Measurements from ENCODE around the gene MGA.
"Not testable (repeated sequence)": the region's sequence is repeated elsewhere in the genome, so short reads cannot be mapped to it uniquely, and the experiment has no call there.

The MGA gene

GRCh38 chr15:41727143-41727542 is 66.9 kb downstream of the MGA start:
- no peak for DNase-seq

DNA sequence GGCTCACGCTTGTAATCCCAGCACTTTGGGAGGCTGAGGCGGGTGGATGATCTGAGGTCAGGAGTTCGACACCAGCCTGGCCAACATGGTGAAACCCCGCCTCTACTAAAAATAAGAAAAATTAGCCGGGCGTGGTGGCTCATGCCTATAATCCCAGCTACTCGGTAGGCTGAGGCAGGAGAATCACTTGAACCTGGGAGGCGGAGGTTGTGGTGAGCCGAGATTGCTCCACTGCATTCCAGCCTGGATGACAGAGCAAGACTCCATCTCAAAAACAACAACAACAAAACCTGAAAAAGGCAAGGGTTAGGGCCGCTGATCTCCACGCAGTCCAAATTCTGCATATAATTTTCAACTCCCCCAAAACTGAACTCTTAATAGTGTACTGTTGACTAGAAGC is 67.9 kb downstream of the MGA start:
- DNase-seq: not testable (repeated sequence)

DNA sequence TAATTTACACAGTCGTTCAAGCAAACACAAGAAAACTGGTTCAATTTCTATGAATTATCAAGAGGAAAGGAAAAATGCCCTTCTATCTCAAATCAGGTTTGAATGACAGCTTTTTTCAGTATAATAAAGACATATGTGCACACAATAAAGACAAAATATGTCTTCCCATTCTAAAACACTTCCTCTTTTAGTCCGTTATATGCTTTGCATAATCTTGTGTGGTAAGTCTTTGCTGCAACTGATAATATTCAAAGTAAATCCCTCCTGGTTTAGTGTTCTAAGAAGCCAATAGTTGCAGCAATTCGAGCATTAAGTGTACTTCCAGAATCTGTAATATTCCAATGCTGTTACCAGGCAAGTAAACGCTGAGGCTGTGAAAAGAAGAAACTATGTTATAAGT is 70.3 kb downstream of the MGA start:
- DNase-seq: no peak

DNA sequence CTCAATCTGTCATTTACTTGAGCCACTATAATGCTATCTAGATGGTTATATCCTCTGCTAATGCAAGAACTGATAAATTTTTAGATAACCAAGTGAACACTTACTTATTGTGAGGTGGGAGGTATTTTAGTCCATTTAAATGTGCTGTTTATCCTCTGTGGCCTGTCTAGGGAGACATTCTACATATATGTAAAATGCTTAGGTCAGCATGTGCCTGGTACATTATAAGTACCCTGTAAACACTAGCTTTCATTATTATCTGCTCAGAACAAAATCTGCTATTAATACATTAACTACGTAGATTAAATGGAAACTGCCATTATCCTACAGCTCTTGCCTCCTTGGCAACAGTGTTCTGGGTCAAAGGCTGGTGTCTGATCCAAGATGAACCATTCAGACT is 72.3 kb downstream of the MGA start:
- DNase-seq: no peak

- no peak for DNase-seq
Observed at GRCh38 chr15:41734079-41734478, 73.9 kb downstream of the MGA start.

- DNase-seq: no peak
Observed at GRCh38 chr15:41735046-41735445, 74.8 kb downstream of the MGA start.

GRCh38 chr15:41735492-41735891 is 75.3 kb downstream of the MGA start:
- not testable (repeated sequence) for DNase-seq

DNA sequence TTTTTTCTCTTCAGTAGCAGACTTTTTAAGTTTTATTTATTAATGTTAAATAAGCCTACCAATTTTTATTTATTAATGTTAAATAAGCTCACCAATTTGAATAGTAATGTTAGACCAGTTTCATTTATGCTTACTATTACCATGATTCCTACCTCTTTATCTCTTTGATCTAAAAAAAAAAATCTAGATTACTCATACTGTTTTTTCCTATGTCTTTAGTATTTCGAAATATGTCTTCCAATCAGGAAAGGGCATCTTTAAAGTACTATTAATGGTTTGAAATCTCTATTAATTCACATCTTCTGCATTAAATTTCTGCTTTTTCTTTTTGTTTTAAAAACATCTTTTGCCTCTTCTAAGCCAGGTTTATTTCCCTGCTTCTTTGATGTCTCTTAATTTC is 86.6 kb downstream of the MGA start:
- no peak for DNase-seq

GRCh38 chr15:41756198-41756597 is 96.0 kb downstream of the MGA start:
- DNase-seq: no peak

DNA sequence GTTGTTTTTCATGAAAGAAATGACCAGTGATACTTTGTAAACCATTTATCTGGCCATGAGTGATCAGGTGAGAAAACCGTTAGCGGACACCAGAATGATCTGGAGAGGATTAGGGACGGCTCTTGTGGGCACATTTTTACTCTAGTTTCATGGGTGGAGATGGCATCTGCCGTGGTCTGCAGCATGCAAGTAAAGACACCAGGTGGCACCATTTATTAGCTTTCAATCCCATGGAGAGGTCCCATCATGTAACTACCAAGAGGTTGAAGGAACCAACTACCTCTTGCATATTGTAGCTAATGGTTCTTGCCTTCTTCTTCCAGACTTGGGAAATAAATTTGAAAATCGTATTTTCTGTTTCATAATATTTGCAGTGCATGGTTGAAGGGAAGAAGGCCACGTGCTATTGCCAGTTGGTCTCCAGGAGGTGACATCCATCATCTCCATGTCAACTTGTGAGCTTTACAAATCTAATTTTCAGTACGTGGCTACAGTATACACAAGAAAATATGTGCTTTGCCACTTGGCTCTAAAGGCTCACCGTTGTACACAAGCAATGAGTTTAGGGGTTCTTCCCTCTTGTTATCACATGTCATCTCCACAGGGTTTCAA is 112.6 kb downstream of the MGA start:
- peak; percentile 30 for DNase-seq

DNA sequence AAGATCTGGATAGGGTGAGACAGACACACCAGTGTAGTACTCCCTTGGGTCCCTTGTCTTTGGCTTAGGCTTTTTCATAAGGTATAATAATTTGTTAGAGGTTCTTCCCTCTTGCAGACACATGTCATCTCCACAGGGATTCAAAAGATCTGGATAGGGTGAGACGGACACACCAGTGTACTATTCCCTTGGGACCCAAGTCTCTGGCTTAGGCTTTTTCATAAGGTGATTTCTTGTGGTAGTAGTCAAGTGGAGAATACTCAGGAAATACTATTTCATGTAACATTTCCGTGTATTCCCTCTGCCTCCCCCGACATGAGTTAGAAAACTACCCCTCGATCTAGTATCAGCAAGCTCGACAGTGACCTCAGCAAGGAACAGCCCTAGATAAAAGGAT is 113.1 kb downstream of the MGA start:
- DNase-seq: no peak

GRCh38 chr15:41773729-41774061 is 113.5 kb downstream of the MGA start:
- no peak for DNase-seq

DNA sequence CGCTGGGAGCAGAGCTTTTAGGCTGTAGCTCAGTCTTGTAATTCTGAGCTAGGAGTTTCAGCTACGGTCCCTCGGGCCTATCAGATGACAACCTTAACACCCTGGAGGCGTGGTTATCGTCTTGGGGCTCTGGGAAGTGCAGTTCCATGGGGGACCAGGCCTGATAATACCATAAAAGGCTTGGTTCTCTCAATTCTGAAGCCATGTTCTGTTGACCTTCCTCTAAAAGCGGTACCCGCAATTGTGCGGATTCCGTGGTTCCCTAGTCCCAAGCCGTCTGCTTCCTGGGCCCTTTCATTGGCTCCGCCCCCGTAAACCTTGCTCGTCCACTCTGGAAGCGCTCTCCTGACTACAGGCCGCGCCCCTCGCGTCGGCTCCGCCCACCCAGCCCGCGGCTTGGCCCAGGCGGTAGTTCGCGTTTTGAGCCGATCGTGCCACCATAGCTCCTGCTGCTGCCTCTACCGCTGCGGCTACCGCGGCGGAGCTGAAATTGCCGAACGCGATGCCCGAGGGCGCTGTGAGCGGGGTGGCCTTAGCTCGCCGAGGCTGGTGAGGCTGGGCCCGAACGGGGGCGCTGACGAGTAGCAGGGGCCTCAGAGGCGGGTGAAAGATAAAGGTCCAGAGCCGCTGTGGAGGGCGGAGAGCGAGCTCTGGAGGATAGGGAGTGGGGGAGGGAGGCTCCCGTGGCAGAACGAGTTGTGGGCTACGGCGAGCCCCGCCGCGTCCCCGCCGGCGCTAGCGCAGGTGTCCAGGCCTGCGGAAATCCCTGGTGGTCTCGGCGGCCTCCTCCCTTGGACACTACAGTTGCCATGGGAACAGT is 114.1 kb downstream of the MGA start, which contains the start of gene MAPKBP1:
Gene MAPKBP1 (plus strand): TSS at position 423 of the 820 bp plus-strand sequence. CDS start 792 bp downstream, outside the sequence.
- DNase-seq: peak; percentile 98

GRCh38 chr15:41774882-41775417 is 114.7 kb downstream of the MGA start:
- DNase-seq: no peak

DNA sequence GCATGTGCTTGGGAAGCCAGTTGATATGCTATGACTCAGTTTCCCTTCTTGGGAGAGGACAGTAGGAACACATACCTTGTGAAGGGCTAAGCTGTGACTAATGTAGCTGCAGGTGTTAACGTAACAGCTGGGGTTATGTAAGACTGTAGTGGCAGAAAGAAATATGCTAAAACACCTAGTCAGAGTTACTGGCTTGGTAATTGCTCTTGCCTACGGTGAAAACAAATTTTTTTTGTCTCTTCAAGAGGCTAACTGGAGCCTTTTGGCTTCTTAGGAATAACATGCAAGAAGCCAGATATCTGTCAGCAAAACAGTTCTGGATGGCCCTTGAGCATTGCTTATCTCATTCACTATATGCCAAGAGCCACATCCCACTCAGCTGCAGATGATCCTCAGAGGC is 115.4 kb downstream of the MGA start:
- no peak for DNase-seq

DNA sequence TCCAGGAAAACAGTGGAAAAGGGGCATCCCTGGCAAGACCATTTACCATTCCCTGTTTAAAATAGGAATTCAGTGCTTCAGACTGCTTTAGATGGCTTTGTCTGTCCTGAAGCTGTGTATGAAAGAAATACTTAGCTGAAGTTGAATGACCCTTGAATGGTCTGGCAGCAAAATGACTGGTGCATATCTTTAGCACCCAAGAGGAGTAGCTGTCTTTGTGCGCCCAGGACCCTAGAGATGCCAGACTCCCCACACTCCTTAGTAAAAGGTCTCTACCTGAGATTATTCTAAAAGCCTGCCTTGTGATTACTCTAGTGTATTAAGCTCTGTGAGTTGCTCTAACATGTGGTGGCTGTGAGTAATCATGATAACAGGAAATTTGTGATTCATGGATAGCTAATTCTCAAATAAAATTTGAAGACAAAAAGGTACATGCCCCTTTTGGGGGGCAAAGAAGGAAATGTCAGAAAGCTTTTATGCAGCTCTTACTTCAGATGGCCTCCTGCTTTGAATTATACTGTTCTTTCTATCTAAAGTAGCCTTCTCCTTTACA is 117.3 kb downstream of the MGA start:
- no peak for DNase-seq

GRCh38 chr15:41778521-41778920 is 118.3 kb downstream of the MGA start:
- DNase-seq: no peak

DNA sequence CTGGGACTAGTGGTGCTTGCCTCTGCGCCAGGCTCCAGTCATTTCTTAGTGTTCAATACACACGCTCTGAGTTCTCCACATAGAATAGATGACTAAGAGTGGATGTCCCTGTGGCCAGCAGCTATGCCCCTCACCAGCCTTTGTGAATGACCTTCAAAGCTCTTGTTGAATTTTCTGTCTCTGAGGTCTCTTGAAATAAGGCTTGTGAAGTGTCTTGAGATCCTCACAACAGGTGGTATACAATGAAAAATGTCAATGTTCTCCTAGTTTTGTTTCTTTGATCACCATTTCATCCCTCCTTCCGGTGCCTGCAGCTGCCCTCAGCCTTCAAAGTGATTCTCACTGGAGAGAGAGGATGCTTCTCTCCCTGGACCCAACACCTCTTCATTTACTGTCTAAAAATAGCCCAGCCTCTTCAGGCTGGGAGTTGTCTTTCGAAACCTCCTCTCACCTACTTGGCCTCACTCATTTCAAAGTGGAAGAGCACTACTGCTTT is 119.5 kb downstream of the MGA start:
- no peak for DNase-seq

GRCh38 chr15:41780266-41780665 is 120.1 kb downstream of the MGA start:
- DNase-seq: no peak

DNA sequence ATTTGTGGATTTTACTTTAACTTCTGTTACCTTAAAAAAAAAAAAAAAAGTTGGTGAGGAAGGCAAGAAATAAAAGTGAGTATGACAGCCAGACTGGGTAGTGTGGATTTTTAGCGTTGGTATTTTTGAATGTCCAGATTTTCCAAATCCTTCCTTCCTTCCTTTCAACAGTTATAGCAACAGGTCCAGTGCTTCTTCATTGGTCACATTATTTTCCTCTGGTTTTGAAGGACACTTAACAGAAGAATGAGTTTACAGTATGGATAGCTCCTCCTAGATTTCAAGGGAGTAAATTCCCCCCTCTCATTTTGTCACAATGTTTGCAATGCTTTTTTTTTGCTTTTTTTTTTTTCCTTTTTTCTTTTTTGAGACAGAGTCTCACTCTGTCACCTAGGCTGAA is 120.5 kb downstream of the MGA start:
- no peak for DNase-seq

GRCh38 chr15:41782371-41783282 is 122.4 kb downstream of the MGA start:
- no peak for DNase-seq

GRCh38 chr15:41783296-41783695 is 123.1 kb downstream of the MGA start:
- no peak for DNase-seq

- DNase-seq: no peak
Observed at GRCh38 chr15:41788262-41788661, 128.1 kb downstream of the MGA start.

Measured in NK-92 treated with Interleukin-12 subunit alpha and Interleukin-12 subunit beta, amount 100 ng/mL, for 24 hours (cell line).